Activated CD4-positive, alpha-beta T cell treated with anti-CD3 and anti-CD28 coated beads for 48 hours (primary cell): ENCODE data around the gene MAP3K10.

Experiments
- DNase-seq: peaks from one replicate; pipeline ENCODE4 v3.0.0-alpha.2; 2020

The MAP3K10 gene

GRCh38 chr19:40251991-40252390, 60.8 kb downstream of the MAP3K10 start:
- no peak for DNase-seq

- DNase-seq, result no peak
These were observed 61.2 kb downstream of the MAP3K10 start for GRCh38 chr19:40252395-40252794.

- DNase-seq, result no peak
These were observed 62.4 kb downstream of the MAP3K10 start for GRCh38 chr19:40253611-40254092.

- DNase-seq, result no peak
These were observed 63.6 kb downstream of the MAP3K10 start for GRCh38 chr19:40254714-40255418.

GRCh38 chr19:40255619-40256166, 64.5 kb downstream of the MAP3K10 start:
- DNase-seq, result no peak

GRCh38 chr19:40256512-40256911, 65.3 kb downstream of the MAP3K10 start:
- DNase-seq, result no peak

- no peak for DNase-seq
These were observed 65.9 kb downstream of the MAP3K10 start for GRCh38 chr19:40257096-40257517.

GRCh38 chr19:40261631-40262030, 70.4 kb downstream of the MAP3K10 start:
- no peak for DNase-seq

GRCh38 chr19:40262422-40262821, 71.2 kb downstream of the MAP3K10 start:
- no peak for DNase-seq

- no peak for DNase-seq
These were observed 72.5 kb downstream of the MAP3K10 start for GRCh38 chr19:40263440-40264313.

GRCh38 chr19:40264314-40265054, 73.3 kb downstream of the MAP3K10 start:
- no peak for DNase-seq
